Osteoblast (primary cell): ENCODE data around the gene ARHGAP32. TPM values are rescaled to one million over a fixed set of nuclear protein-coding genes. Genes with fewer than 3 reads are reported as not detected.

ENCODE experiments used
- DNase-seq: peaks from one replicate; pipeline ENCODE4 v3.0.0; 2011; ENCODE audit warnings: low spot score, mixed read lengths; ENCODE audit not compliant: insufficient read length; ENCODE audit errors: missing footprints
- H2AFZ ChIP-seq: 2 replicates; pipeline ENCODE4 v1.6.0; 2011; ENCODE audit warnings: mild to moderate bottlenecking, low read length
- H3K27ac ChIP-seq: 2 replicates; pipeline ENCODE4 v1.5.1; 2011; ENCODE audit warnings: mild to moderate bottlenecking, low read depth, low read length, moderate library complexity
- H3K27me3 ChIP-seq: 2 replicates; pipeline ENCODE4 v1.6.0; 2012; ENCODE audit warnings: mild to moderate bottlenecking, control low read depth, inconsistent platforms, low read length, moderate library complexity; ENCODE audit not compliant: insufficient read depth
- H3K36me3 ChIP-seq: 2 replicates; pipeline ENCODE4 v1.5.1; 2011; ENCODE audit warnings: mild to moderate bottlenecking, low read length, control low read depth, moderate library complexity; ENCODE audit not compliant: insufficient read depth
- H3K4me1 ChIP-seq: 2 replicates; pipeline ENCODE4 v1.5.1; 2011; ENCODE audit warnings: mild to moderate bottlenecking, low read length, control low read depth, moderate library complexity; ENCODE audit not compliant: insufficient read depth
- H3K4me2 ChIP-seq: 2 replicates; pipeline ENCODE4 v1.6.0; 2011; ENCODE audit warnings: mild to moderate bottlenecking, low read length; ENCODE audit not compliant: insufficient read depth
- H3K4me3 ChIP-seq: fragments of 200-600 bp; sonication (generic); 3 replicates; pipeline ENCODE4 v1.5.1; 2012; ENCODE audit warnings: mild to moderate bottlenecking, low read length, inconsistent platforms; ENCODE audit not compliant: insufficient read depth
- H3K79me2 ChIP-seq: 2 replicates; pipeline ENCODE4 v1.6.0; 2012; ENCODE audit warnings: mild to moderate bottlenecking, low read length, control low read depth, inconsistent platforms; ENCODE audit not compliant: insufficient read depth
- H3K9me3 ChIP-seq: 2 replicates; pipeline ENCODE4 v1.5.1; 2011; ENCODE audit warnings: low read depth, low read length, control low read depth
- H4K20me1 ChIP-seq: 2 replicates; pipeline ENCODE4 v1.6.0; 2012; ENCODE audit warnings: mild to moderate bottlenecking, low read length, control low read depth; ENCODE audit not compliant: insufficient read depth
- CTCF ChIP-seq: IDR thresholded peaks from 2 replicates; pipeline ENCODE4 v1.5.1; 2011; ENCODE audit warnings: mild to moderate bottlenecking, low read depth, low read length, moderate library complexity; ENCODE audit errors: extremely low read depth
- total RNA-seq: library from RNA; depleted of rRNA; stranded (reverse); fragments of >200 nt; gene quantifications from 2 replicates; pipeline ENCODE4 v1.2.3, GENCODE V29; 2012

ARHGAP32 gene
- total RNA-seq, 1 donor = 25.3 TPM

GRCh38 chr11:129090056-129090455, 102.1 kb downstream of the ARHGAP32 start:
- no peaks in the 10 kb centered on the region for H4K20me1 ChIP-seq
- TF ChIP-seq CTCF = no peak
- no peaks in the 10 kb centered on the region for H3K36me3 ChIP-seq
- no peak overlapping the region for H3K4me2 ChIP-seq
- H3K9me3 ChIP-seq = no peaks in the 10 kb centered on the region
- no peak for DNase-seq
- no peaks in the 10 kb centered on the region for H3K27me3 ChIP-seq
- H3K4me1 ChIP-seq = no peaks in the 10 kb centered on the region
- H3K27ac ChIP-seq = no peak overlapping the region
- no peak overlapping the region for H2AFZ ChIP-seq
- H3K79me2 ChIP-seq = no peaks in the 10 kb centered on the region
- no peak overlapping the region for H3K4me3 ChIP-seq

DNA sequence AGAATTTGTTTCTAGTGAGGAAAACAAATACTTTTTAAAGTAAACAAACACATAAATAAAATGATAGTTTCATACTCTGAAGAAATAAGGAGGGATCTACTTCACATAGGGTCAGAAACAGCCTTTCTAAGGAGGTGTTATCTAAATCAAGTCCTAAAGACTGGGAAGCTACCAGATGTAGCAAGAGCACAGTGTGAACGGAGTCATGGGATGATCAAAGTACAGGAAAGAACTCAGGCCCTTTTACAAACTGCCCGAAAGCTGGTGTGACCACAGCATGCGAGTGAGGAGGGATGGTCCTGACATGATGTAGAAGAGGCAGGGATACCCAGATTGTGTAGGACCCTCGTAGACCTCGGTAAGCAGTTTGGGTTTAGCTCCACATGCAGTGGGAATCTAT, 102.8 kb downstream of the ARHGAP32 start:
- H3K27me3 ChIP-seq = no peaks in the 10 kb centered on the region
- no peak overlapping the region for H3K27ac ChIP-seq
- H4K20me1 ChIP-seq = no peaks in the 10 kb centered on the region
- DNase-seq = no peak
- TF ChIP-seq CTCF = no peak
- H3K9me3 ChIP-seq = peaks cover 3% of the 10 kb centered on the region
- H3K4me3 ChIP-seq = no peak overlapping the region
- H3K4me2 ChIP-seq = no peak overlapping the region
- no peaks in the 10 kb centered on the region for H3K36me3 ChIP-seq
- H2AFZ ChIP-seq = no peak overlapping the region
- no peaks in the 10 kb centered on the region for H3K79me2 ChIP-seq
- H3K4me1 ChIP-seq = no peaks in the 10 kb centered on the region

- no peaks in the 10 kb centered on the region for H4K20me1 ChIP-seq
- no peak overlapping the region for H3K4me3 ChIP-seq
- TF ChIP-seq CTCF = no peak
- no peaks in the 10 kb centered on the region for H3K36me3 ChIP-seq
- DNase-seq = no peak
- H3K27ac ChIP-seq = no peak overlapping the region
- H2AFZ ChIP-seq = no peak overlapping the region
- H3K4me1 ChIP-seq = no peaks in the 10 kb centered on the region
- H3K27me3 ChIP-seq = no peaks in the 10 kb centered on the region
- H3K4me2 ChIP-seq = no peak overlapping the region
- H3K9me3 ChIP-seq = peaks cover 3% of the 10 kb centered on the region
- no peaks in the 10 kb centered on the region for H3K79me2 ChIP-seq
Measured at GRCh38 chr11:129086976-129087375, 105.1 kb downstream of the ARHGAP32 start.

DNA sequence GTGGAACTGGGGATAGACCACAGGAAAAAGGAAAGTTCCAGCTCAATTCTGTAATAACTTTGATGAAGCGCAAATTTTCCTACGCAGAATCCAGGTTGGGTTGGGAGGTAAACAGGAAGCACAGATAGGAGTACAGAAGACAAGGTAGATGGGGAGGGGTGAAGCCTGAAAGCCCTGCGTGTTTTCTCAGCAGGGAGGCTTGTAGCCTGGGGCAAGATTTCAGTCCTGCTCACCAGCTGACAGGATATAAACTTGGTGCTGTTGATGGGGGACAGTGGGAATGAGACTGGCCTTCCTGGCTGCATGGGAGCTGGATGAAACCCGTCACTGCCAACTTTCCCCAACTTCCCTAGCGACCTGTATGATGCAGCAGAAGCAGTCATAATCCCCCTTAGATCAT, 114.9 kb downstream of the ARHGAP32 start:
- Histone ChIP-seq H3K4me3 (no peak overlapping the region), H3K4me2 (no peak overlapping the region), H3K27me3 (no peaks in the 10 kb centered on the region), H3K36me3 (no peaks in the 10 kb centered on the region), H4K20me1 (no peaks in the 10 kb centered on the region), H3K79me2 (no peaks in the 10 kb centered on the region), H2AFZ (no peak overlapping the region), H3K27ac (no peak overlapping the region), H3K9me3 (no peaks in the 10 kb centered on the region), H3K4me1 (no peaks in the 10 kb centered on the region)
- DNase-seq = no peak
- no peak for TF ChIP-seq CTCF
